NB4 (cell line): ENCODE data around the gene NAALADL2.

Experiments
- DNase-seq: peaks from one replicate; pipeline ENCODE4 v3.0.0; 2010; ENCODE audit warnings: low read depth
- H3K4me3 ChIP-seq: one replicate; pipeline ENCODE4 v1.5.1; 2011; ENCODE audit warnings: mild to moderate bottlenecking, low read depth, low read length, moderate library complexity
- MYC ChIP-seq: IDR thresholded peaks from 2 replicates; pipeline ENCODE4 v1.6.1; 2011; ENCODE audit warnings: low read depth, low read length
- POLR2A ChIP-seq: IDR thresholded peaks from 2 replicates; pipeline ENCODE4 v1.6.1; 2011; ENCODE audit warnings: mild to moderate bottlenecking; ENCODE audit not compliant: insufficient read length; ENCODE audit errors: extremely low read depth
- TF ChIP-seq, protein P1 (sequence below): IDR thresholded peaks from 2 replicates; pipeline ENCODE4 v1.6.1; 2011; ENCODE audit warnings: low read depth, low read length
- TF ChIP-seq, protein P2 (sequence below): IDR thresholded peaks from one replicate; pipeline ENCODE4 v1.5.1; 2012; ENCODE audit warnings: low read depth, low read length

Gene NAALADL2

DNA sequence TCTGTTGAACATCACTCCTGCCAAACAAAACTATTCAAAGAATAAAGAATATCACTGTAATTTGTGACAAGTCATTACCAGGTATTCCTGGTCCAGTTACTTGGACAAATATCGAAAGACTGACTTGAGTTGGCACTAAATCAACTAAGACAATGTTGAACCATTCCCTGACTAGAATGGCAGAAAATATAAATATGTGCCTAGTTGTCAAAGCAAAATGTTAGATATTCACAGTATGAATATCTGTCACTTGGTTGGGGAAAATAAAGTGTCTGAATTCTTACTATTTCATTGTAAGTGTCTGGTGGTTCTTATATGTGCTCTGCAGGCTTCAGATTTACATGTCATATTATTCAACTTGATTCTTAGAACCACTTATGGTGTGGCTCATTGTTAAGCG lies 470.2 kb downstream of the NAALADL2 start:
- no peak for DNase-seq
- H3K4me3 ChIP-seq = no peak overlapping the region
- no peak for TF ChIP-seq POLR2A
- TF ChIP-seq, protein P1, sequence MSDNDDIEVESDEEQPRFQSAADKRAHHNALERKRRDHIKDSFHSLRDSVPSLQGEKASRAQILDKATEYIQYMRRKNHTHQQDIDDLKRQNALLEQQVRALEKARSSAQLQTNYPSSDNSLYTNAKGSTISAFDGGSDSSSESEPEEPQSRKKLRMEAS = no peak
- TF ChIP-seq, protein P2, sequence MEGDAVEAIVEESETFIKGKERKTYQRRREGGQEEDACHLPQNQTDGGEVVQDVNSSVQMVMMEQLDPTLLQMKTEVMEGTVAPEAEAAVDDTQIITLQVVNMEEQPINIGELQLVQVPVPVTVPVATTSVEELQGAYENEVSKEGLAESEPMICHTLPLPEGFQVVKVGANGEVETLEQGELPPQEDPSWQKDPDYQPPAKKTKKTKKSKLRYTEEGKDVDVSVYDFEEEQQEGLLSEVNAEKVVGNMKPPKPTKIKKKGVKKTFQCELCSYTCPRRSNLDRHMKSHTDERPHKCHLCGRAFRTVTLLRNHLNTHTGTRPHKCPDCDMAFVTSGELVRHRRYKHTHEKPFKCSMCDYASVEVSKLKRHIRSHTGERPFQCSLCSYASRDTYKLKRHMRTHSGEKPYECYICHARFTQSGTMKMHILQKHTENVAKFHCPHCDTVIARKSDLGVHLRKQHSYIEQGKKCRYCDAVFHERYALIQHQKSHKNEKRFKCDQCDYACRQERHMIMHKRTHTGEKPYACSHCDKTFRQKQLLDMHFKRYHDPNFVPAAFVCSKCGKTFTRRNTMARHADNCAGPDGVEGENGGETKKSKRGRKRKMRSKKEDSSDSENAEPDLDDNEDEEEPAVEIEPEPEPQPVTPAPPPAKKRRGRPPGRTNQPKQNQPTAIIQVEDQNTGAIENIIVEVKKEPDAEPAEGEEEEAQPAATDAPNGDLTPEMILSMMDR = no peak
- no peak for TF ChIP-seq MYC

DNA sequence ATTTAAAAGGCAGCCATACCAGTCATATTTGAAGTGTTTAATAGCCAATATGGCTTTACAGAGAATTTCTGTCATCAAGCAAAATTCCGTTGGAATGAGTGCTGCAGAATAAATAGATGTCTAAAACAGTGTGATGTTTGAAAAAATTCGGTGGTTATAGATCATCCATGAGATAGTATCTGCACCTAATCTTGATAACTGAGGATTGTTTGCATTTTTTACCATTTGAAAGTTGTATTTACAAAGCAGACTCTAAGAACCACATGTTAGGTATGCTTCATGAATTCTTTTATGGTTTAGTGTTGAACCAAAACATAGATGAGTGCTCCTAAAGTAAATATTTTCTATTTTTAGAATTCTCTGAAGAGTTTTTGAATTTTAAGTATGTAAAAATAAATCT lies 476.1 kb downstream of the NAALADL2 start:
- DNase-seq = no peak
- H3K4me3 ChIP-seq = no peak overlapping the region
- TF ChIP-seq, protein P1 = no peak
- no peak for TF ChIP-seq MYC
- TF ChIP-seq, protein P2 = no peak
- no peak for TF ChIP-seq POLR2A

DNA sequence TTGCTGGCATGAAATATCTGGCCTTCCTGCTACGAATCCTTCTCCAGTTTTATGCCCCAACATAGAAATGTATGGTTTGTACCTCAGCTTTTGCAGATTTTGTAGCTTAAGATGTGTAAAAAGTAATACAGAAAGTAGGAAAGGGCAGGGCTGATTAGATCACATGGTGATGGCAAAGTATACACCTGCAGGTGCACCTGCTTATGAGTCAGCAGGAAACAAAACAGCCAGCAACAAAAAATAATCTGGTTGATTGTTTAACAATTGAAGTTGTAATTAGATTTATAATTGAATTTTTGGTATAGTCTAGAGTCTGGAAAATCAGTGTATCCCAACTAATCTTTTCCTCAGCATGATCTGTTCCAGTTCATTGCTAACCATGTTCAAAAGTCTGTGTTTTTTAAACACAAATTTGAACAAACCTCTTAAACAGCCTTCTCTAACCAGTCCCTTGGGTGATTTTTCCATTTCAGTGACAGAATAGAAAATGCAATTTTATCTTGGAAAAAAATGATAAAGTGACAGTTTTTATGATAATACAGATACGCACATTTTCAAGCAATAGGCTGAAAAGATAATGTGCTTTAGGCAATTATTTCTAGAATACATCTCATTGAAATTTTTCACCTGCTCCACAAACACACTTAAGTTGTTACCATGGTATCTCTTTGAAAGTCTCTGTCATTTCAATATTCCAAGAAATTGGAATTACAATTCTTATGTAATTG lies 477.4 kb downstream of the NAALADL2 start:
- no peak for TF ChIP-seq MYC
- TF ChIP-seq POLR2A = no peak
- TF ChIP-seq, protein P1 = no peak
- TF ChIP-seq, protein P2 = no peak
- H3K4me3 ChIP-seq = no peak overlapping the region
- no peak for DNase-seq

DNA sequence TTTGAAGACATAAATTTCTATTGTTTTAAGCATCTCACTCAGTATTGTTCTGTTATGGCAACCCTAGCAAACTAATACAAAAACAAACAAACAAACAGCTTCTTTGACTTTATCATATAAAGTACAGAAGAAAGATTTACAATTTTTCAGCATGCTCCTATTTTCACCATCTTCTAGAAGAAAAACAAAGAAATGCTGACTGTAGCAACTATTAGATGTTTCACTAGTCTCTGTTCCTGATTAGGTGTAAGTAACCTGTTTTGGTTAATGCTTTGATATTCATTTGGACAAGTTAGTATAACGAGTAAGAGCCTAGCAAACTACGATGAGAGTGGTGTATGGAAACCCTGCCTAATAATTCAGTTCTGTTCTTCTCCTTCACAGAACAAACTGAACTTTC lies 478.5 kb downstream of the NAALADL2 start:
- TF ChIP-seq, protein P2 = no peak
- TF ChIP-seq, protein P1 = no peak
- DNase-seq = no peak
- no peak overlapping the region for H3K4me3 ChIP-seq

DNA sequence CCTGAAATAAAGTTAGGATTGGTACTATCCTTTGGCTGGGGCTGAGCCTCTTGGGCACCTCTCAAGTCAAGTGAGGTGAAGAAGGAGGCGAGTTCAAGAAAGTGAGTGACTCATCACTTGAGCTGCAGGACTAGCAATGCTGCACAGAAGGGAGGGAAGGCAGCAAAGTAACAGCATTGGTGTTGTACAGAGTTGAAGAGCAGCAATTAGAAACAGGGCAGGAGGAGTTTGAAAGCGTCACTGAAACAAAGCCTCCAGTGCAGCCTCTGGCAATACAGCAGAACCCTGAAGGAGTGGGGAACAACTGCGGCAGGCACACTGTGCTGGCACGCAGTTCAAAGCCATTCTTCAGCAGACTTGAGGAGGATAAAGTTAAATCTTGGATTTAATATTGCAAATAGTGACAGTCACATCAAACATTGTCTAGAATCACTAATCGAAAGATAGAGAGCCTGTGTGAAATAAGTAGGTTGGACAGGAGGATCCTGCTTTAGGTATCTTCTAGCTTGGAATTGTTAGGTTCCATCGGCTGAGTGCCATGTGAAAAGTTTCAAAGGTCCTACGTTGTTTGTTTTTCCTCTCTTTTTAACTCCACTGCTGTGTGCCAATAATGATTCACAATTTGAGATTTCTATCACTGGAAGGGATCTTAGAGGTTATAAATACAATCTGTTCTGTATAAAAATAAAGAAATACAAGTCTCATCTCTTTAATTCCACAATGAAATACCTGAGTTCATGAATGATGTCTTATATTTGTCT lies 479.8 kb downstream of the NAALADL2 start:
- peak; percentile 3 for DNase-seq
- TF ChIP-seq POLR2A (no peak), MYC (no peak)
- TF ChIP-seq, protein P2 = no peak
- TF ChIP-seq, protein P1 = no peak

More for the DNA sequence above, 479.8 kb downstream of the NAALADL2 start:
- no peak overlapping the region for H3K4me3 ChIP-seq
